Osteocyte (in vitro differentiated cells): ENCODE measurements around the gene MYOC. TPM values are rescaled to one million over a fixed set of nuclear protein-coding genes. Genes with fewer than 3 reads are reported as not detected.

ENCODE experiments used
- DNase-seq: peaks from one replicate; pipeline ENCODE4 v3.0.0; 2021; ENCODE audit warnings: mixed read lengths; ENCODE audit not compliant: unreplicated experiment; ENCODE audit errors: extremely low spot score
- H3K27ac Mint-ChIP-seq: one replicate; pipeline ENCODE4 v1.8.0; 2021; ENCODE audit warnings: mild to moderate bottlenecking, mixed read lengths; ENCODE audit not compliant: unreplicated experiment
- H3K27me3 Mint-ChIP-seq: one replicate; pipeline ENCODE4 v1.8.0; 2021; ENCODE audit warnings: mixed read lengths; ENCODE audit not compliant: unreplicated experiment
- H3K36me3 Mint-ChIP-seq: one replicate; pipeline ENCODE4 v1.8.0; 2021; ENCODE audit warnings: mixed read lengths; ENCODE audit not compliant: unreplicated experiment
- H3K4me1 Mint-ChIP-seq: one replicate; pipeline ENCODE4 v1.8.0; 2021; ENCODE audit warnings: mixed read lengths; ENCODE audit not compliant: unreplicated experiment
- H3K4me3 Mint-ChIP-seq: one replicate; pipeline ENCODE4 v1.8.0; 2021; ENCODE audit warnings: mild to moderate bottlenecking, moderate library complexity, mixed read lengths; ENCODE audit not compliant: unreplicated experiment
- H3K9me3 Mint-ChIP-seq: one replicate; pipeline ENCODE4 v1.8.0; 2021; ENCODE audit warnings: mixed read lengths; ENCODE audit not compliant: unreplicated experiment
- total RNA-seq: library from RNA; stranded (reverse); gene quantifications from 2 replicates; pipeline ENCODE4 v1.2.1, GENCODE V29; 2021
- TF ChIP-seq, protein P1 (sequence below): fragments of 200-600 bp; sonication (generic); IDR thresholded peaks from 2 replicates; pipeline ENCODE4 v1.5.0; 2021; ENCODE audit warnings: antibody characterized with exemption, mild to moderate bottlenecking, moderate library complexity

The MYOC gene
- total RNA-seq, 1 donor from 2014 or later: not detected

DNA sequence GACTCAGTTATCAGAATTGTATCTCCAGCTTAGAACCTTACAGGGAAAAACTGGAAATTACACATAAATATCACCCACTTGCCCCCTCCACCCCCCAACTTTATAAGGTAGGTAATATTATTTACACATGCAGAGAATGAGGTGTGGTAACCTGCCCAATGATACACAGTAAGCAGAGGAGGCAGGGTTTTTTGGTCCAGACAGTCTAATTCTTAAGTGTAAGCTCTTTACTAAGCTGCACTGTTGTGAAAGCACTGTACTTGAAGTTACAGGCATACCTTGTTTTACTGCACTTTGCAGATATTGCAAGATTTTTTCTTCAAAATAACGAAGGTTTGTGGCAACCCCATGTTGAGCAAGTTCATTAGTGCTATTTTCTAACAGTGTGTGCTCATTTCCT, 55.3 kb downstream of the MYOC start:
- Mint-ChIP-seq H3K27ac (no peak overlapping the region), H3K36me3 (peaks cover 26% of the 10 kb centered on the region), H3K27me3 (no peaks in the 10 kb centered on the region), H3K9me3 (peaks cover 12% of the 10 kb centered on the region), H3K4me1 (peaks cover 2% of the 10 kb centered on the region), H3K4me3 (no peak overlapping the region)
- TF ChIP-seq, protein P1, sequence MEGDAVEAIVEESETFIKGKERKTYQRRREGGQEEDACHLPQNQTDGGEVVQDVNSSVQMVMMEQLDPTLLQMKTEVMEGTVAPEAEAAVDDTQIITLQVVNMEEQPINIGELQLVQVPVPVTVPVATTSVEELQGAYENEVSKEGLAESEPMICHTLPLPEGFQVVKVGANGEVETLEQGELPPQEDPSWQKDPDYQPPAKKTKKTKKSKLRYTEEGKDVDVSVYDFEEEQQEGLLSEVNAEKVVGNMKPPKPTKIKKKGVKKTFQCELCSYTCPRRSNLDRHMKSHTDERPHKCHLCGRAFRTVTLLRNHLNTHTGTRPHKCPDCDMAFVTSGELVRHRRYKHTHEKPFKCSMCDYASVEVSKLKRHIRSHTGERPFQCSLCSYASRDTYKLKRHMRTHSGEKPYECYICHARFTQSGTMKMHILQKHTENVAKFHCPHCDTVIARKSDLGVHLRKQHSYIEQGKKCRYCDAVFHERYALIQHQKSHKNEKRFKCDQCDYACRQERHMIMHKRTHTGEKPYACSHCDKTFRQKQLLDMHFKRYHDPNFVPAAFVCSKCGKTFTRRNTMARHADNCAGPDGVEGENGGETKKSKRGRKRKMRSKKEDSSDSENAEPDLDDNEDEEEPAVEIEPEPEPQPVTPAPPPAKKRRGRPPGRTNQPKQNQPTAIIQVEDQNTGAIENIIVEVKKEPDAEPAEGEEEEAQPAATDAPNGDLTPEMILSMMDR: no peak
- no peak for DNase-seq

DNA sequence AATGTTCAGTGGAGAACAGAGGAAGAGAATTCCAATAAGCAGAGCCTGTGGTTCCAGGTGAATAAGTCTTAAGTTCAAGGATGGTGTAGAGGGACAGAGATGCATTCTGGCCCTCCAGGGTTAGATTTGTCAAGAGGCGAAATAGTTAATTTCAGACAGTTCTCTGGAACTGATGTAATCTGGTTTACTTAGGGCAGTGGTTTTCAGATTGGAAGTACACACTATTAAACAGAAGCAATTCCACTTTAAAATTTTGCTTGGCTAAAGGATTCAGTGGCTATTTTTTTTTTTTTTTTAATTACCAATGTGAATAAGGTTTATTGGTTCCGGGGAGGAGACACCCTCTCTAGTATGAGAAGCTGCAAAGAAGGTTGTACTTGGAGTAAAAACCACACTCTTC, 55.8 kb downstream of the MYOC start:
- Mint-ChIP-seq H3K4me3 (no peak overlapping the region), H3K27ac (no peak overlapping the region), H3K36me3 (peaks cover 28% of the 10 kb centered on the region), H3K27me3 (no peaks in the 10 kb centered on the region), H3K4me1 (peaks cover 2% of the 10 kb centered on the region), H3K9me3 (peaks cover 12% of the 10 kb centered on the region)
- no peak for DNase-seq
- TF ChIP-seq, protein P1: no peak

DNA sequence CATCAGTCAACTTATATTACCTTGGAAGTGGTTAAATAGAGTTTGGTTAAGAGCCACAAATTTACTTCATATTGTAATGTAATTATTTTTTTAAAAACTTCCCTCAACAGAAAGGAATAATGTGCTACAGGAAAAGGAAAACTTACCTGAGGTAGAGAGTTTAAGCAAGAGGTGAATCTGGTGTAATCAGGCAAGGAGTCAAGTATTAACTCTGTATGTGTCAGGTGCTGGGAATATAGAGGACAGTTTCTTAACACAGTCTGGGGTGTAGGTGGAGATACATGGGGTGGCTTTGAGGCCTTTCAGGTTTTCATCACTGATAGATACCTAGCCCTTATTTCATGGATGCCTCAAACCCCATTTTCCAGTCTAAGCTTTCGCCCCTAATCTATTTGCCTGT, 56.4 kb downstream of the MYOC start:
- TF ChIP-seq, protein P1: no peak
- Mint-ChIP-seq H3K27ac (no peak overlapping the region), H3K27me3 (no peaks in the 10 kb centered on the region), H3K9me3 (peaks cover 12% of the 10 kb centered on the region), H3K36me3 (peaks cover 34% of the 10 kb centered on the region), H3K4me1 (peaks cover 2% of the 10 kb centered on the region), H3K4me3 (no peak overlapping the region)
- DNase-seq: no peak

DNA sequence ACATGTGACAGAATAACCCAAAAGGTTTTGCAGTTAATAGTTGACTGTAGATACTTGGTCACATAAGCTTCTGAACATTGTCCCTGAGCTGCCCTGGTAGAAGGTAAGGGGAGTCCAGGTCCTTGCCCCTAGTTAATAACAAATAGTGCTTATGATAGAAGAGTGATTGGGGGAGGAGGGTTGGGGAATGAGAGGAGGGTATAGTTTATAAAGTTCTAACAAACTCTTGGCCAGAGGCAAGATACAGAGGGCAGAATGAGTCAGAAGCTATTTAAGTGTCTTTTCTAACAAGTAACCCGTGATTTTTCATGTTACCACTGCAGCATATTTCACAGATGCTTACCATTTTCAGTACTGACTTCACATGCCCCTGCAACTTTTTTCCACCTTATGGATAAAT, 57.2 kb downstream of the MYOC start:
- TF ChIP-seq, protein P1: no peak
- peak overlapping the region; percentile 54 for H3K27ac Mint-ChIP-seq
- peaks cover 12% of the 10 kb centered on the region for H3K9me3 Mint-ChIP-seq
- H3K27me3 Mint-ChIP-seq: no peaks in the 10 kb centered on the region
- no peak for DNase-seq
- peaks cover 2% of the 10 kb centered on the region for H3K4me1 Mint-ChIP-seq
- H3K36me3 Mint-ChIP-seq: peaks cover 40% of the 10 kb centered on the region
- H3K4me3 Mint-ChIP-seq: no peak overlapping the region

DNA sequence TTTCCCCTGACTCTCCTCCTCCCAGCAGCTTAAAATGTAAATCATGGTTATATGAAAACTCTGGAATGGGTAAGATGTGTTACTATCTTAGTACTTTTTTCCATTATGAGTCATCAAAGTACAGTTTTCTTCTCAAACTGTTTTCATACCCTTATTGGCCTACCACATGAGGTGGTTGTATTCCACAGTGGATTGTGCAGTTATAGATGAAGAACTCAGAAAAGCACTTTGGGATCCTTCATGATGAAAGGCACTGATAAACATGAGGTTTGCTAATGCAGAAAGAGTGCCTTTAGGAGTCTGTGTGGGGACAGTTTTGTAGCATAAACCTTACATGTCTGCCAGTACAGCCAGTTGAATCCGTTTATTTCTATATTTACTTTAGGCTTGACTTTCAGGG, 62.5 kb downstream of the MYOC start:
- peaks cover 63% of the 10 kb centered on the region for H3K36me3 Mint-ChIP-seq
- no peaks in the 10 kb centered on the region for H3K9me3 Mint-ChIP-seq
- TF ChIP-seq, protein P1: no peak
- peaks cover 10% of the 10 kb centered on the region for H3K4me1 Mint-ChIP-seq
- no peaks in the 10 kb centered on the region for H3K27me3 Mint-ChIP-seq
- H3K27ac Mint-ChIP-seq: peak overlapping the region; percentile 65
- DNase-seq: no peak
- no peak overlapping the region for H3K4me3 Mint-ChIP-seq
